Measurements from ENCODE around the gene LEO1. TPM values are rescaled to one million over a fixed set of nuclear protein-coding genes. Genes with fewer than 3 reads are reported as not detected.

Gene LEO1
- total RNA-seq, result 14.6 and 25.3 TPM in 2 replicates

GRCh38 chr15:51971375-51972133 lies at the start of gene LEO1:
Gene LEO1 (minus strand): TSS chr15:51971778. CDS start chr15:51971745, 33 bp downstream.

GRCh38 chr15:52018693-52019393 lies 47.3 kb upstream of the LEO1 start, which contains the start of gene MAPK6:
Gene MAPK6 (plus strand): TSS chr15:52019219. CDS start chr15:52046461, 27,242 bp downstream.

Other genes starting within 250 kb of the LEO1 start
- gene LYSMD2, start 234.1 kb downstream of the LEO1 start, total RNA-seq, result 3.8 and 5.4 TPM in 2 replicates
- gene TMOD2, start 220.2 kb downstream of the LEO1 start, total RNA-seq, result 3.2 and 3.7 TPM in 2 replicates
- gene TMOD3, start 142.1 kb downstream of the LEO1 start, total RNA-seq, result 27.4 and 32.3 TPM in 2 replicates
- gene MAPK6, start 47.4 kb upstream of the LEO1 start, total RNA-seq, result 26.5 and 45.8 TPM in 2 replicates
- gene BCL2L10, start 141.0 kb upstream of the LEO1 start, total RNA-seq, result 0.48 TPM in 1 of 2 replicates, not detected in the other
- gene GNB5, start 219.6 kb upstream of the LEO1 start, total RNA-seq, result 17.1 and 21.9 TPM in 2 replicates

Data from epithelial cell of alveolus of lung (primary cell).